ACHN (cell line): ENCODE measurements around the gene GPRC5D.

Source experiments
- DNase-seq: peaks from one replicate; pipeline ENCODE4 v3.0.0-alpha.2; 2015
- in situ Hi-C: cut with HindIII; loops from 2 replicates; pipeline ENCODE4 v1.10.0; 2017; ENCODE audit warnings: low sequenced_read_pairs, low pct_ligation_motif_present, low pct_unique_long_range_greater_than_20kb

GPRC5D gene

DNA sequence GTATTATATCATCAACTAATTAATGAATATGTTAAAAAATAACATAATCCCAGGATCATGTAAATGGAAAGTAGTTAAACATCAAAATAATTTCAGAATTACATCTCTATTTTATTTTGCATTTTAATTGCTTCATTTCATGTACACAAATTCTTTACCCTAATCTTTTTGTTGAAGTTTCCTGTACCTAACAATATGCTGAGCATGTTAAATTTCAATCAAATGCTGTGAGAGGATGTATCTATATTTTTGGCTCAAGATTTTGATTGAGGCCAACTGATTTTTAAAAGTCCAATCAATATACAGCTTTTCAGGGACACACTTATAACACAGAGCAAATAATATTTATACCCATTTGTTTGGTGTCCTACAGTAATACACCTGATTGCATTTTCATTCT lies 6.4 kb downstream of the GPRC5D start:
- DNase-seq: no peak
- in situ Hi-C loops: no loop called here

GRCh38 chr12:12943586-12944260 lies 8.2 kb downstream of the GPRC5D start:
- no peak for DNase-seq
- in situ Hi-C loops: no loop called here

- no peak for DNase-seq
- in situ Hi-C loops: no loop called here
These were observed 10.3 kb downstream of the GPRC5D start for GRCh38 chr12:12941450-12942350.

GRCh38 chr12:12939888-12940287 lies 12.1 kb downstream of the GPRC5D start:
- no peak for DNase-seq
- in situ Hi-C loops: no loop called here

- in situ Hi-C loops: no loop called here
- no peak for DNase-seq
These were observed 13.4 kb downstream of the GPRC5D start for GRCh38 chr12:12938541-12938940.

GRCh38 chr12:12936983-12937491 lies 14.9 kb downstream of the GPRC5D start:
- in situ Hi-C loops: no loop called here
- DNase-seq: no peak

DNA sequence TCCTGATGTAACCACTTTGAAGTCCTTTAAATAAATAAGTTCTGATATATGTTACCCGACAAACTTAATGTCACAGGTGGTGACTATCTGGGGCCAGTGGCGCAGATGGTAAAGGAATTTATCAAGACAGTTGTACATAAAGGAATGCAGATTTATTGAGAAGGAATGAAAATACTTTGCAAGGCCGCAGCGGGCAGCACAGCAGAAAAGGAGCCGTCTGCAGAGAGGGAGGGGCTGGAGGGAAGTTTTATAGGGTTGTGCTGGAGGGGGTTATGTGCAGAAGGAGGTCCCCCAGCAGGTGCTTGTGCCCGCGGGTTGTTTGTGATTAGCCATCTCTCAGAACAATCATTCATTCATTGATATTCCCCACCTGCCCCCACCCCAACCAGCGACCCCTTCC lies 17.4 kb downstream of the GPRC5D start:
- in situ Hi-C loops: no loop called here
- no peak for DNase-seq

DNA sequence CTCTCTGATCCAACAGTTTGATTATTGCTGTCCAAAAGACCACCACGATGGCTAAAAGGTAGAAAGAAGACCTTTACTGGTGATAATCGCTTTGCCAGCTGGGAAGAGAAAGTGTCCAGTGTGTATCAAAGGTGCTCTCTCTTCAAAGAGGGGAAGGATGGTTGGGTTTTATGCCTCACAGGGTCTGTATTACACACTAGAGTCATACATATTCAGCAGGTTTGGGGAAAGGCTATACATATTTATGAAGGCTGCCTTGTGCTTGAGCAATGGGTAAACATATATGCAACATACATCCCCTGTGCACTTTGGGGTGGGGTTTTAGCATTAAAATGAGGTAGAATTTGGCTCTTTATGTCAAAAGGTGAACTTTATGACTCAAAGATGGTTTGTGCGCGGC lies 18.2 kb downstream of the GPRC5D start:
- no peak for DNase-seq
- in situ Hi-C loops: no loop called here

GRCh38 chr12:12930633-12931219 lies 21.2 kb downstream of the GPRC5D start:
- no peak for DNase-seq
- in situ Hi-C loops: no loop called here

DNA sequence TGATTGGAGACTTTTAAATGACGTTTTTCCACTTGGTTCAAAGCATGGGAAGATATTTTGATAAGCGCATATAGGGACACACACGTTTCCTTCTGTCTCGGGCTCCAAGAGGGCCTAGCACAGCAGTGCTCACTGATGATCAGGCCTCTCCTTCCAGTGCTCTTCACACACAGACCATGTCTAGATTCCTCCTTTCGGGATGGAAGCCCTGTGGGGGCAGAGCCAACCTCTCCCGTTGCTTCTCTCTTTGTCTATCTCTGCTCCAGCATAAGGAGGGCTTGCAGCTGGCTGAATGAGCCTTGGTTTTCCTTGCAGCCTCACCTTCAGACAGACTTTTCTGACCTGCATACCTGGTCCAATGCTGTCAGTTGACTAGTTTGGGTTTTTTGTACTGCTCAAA lies 22.3 kb downstream of the GPRC5D start:
- no peak for DNase-seq
- in situ Hi-C loops: no loop called here

DNA sequence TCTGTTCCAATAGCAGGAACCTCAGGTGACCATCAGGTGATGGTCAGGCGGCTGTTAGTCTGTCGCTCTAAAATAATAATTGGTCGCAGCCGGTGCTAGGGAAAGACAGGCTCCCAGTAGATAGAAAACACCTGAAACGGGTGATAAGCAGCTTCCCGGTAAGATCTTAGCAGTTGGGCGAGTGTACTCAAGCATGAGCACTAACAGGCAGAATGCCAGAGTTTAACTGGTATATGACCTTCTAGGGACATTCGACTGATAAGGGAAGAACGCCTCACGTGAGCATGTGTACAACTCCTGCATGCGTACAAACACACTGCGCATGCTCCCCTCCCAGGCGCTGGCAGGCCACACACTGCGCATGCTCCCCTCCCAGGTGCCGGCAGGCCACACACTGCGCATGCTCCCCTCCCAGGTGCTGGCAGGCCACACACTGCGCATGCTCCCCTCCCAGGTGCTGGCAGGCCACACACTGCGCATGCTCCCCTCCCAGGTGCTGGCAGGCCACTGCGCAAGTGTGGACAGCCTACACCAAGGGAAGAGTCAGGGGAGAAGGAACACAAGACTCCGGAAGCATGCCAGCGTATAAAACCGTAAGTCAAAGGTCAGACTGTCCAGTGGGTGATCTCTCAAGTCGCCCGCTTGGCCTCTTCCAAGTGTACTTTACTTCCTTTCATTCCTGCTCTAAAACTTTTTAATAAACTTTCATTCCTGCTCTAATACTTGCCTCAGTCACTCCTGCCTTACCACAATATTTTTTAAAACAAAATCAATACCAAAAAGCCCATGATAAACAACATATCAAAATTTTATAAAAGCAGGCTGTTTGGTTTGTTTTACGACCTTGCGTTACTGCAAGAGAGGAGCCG lies 24.5 kb downstream of the GPRC5D start:
- peak; percentile 99 for DNase-seq
- in situ Hi-C loops: no loop called here

DNA sequence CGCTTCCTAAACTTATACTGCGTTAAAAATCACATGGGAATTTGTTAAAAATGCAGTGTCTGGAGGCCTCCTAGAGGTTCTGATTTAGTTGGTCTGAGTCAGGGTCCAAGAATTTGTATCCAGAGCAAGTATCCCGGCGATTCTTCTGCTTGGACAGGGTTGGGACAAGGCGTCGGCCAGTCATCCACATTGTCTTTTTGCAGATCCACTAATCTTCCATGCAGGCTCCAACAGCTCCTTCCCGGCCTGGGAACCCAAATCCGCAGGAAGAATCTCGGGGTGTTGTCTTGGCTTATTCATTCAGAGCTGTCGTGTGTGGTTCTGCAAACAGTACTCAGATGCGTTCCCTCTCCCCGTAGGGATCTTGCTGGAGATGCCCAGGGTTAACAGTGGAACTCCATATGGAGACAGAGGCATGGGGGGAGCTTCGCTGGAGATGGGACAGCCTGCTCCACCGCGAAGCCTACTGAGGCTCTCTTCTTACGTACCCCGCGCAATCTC lies 25.3 kb downstream of the GPRC5D start:
- peak; percentile 22 for DNase-seq
- in situ Hi-C loops: no loop called here

DNA sequence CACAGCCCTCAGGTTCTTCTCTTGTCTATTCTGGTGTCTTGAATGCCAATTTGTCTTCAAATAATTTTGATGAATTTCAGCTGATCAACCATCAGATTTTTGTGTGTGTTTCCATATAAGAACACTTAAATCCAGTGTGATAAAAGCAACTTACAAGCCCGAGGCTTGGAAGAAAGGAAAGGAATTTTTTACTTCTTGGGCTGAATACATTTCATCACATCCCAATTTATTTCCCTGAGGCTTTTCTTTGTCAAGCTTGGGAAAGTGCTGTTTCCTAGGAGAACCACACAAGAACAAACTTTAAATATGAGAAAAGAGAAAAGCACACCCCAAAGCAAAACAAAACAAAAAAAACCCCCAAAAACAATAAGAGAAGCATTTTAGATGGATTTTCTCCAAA lies 26.6 kb downstream of the GPRC5D start:
- in situ Hi-C loops: no loop called here
- no peak for DNase-seq

DNA sequence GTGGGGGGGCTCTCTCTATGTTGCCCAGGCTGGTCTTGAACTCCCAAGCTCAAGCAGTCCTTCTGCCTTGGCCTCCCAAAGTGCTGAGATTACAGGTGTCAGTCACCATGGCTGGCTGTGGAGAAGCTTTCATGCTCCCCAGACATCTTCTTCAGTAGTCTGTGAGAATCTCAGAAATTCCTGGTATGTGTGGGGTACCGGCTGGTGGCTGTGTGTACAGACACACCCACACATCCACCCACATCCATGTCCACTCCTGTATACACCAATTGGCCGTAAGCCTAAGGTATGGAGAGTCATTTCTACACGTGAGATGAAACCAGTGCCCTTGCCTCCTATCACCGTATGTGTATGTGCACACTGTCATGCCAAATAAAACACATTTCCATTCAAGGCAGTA lies 27.8 kb downstream of the GPRC5D start:
- in situ Hi-C loops: loop anchor here (25.0 kb wide), 1 partner anchor 288 kb away; no protein-coding TSS in a partner anchor
- DNase-seq: no peak

DNA sequence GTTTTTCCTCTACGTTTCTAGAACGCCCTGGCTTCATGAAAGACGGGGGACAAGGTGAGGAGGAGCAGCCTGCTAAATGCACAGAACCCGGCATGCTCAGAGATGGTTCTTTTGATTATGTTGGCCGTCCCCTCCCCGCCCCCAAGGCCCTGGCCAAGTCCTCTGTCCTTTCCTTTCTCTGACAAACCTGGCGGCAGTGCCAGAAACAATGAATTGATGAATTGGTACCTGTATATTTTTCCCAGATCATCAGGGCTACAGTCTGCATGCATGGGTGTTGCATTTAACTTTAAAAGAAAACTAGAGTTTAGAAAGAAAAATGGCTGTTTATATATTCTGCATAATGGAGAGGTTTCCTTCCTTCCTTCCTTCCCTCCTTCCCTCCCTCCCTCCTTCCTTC lies 29.0 kb downstream of the GPRC5D start:
- in situ Hi-C loops: loop anchor here (25.0 kb wide), 1 partner anchor 289 kb away; no protein-coding TSS in a partner anchor
- DNase-seq: no peak

DNA sequence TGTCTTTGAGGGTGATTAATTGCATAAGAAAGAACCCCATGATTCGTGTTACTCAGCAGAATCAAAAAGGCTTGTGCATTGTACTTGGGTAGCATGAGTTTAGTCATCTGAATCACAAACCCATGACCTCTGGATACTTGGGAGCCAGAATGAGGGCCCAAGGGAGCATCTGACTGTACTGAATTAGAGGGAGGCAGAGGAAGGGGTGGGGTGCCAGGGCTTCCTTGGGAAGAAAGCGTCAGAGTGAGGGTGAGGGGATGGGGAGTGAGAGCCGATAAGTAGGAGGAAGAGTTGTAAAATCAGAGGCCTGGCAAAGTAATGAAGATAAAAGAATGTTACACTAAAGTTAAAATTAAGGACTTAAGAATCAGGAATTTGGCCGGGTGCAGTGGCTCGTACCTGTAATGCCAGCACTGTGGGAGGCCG lies 29.8 kb downstream of the GPRC5D start:
- in situ Hi-C loops: loop anchor here (25.0 kb wide), 1 partner anchor 290 kb away; no protein-coding TSS in a partner anchor
- peak; percentile 77 for DNase-seq

DNA sequence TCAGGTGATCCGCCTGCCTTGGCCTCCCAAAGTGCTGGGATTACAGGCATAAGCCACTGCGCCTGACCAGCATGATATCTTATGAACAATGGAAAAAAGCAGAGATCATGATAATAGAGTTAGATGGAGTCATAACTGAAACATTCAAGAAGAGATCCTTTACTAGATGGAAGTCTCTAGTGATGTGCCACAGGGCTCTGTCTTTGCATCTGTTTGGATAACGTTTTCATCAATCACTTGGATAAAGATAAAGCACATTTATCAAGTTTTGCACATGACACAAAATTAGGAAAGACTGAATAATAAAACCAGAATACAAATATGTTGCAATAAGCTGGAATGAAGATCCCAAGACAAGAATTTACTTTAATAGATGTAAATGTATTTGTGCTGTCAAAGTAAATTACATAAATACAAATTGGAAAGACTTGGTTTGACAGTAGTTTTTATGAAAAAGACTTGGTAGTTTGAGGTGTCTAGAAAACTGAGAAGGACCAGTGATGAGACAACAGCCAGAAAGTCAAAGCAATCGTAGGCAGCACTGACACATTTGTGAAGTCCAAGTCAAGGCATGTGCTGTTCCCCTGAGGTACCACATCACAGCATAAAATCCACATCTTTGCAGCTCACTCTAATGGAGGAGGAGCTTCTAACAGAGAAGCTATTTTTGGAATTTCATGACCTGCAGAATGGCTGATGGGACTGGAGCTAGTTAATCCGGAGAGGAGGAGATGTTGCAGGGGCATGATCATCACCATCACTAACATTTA lies 32.1 kb downstream of the GPRC5D start:
- in situ Hi-C loops: loop anchor here (25.0 kb wide), 1 partner anchor 292 kb away; no protein-coding TSS in a partner anchor

More for the DNA sequence above, 32.1 kb downstream of the GPRC5D start:
- no peak for DNase-seq
